Gastrocnemius medialis (tissue), 4 donors: ENCODE data around the gene SCAANT1. TPM values are rescaled to one million over a fixed set of nuclear protein-coding genes. Genes with fewer than 3 reads are reported as not detected.

Source experiments
- ATAC-seq, 2 donors: fragments of 150-250 bp; one replicate each; pipeline ENCODE4 v1.9.1; 2016
- DNase-seq, 2 donors: peaks; one replicate each; pipeline ENCODE4 v3.0.0-alpha.2; 2019
- H3K27ac ChIP-seq, 4 donors: fragments of 200-600 bp; sonication (generic); 1 replicate in 1 of 4; 2 replicates in 3 of 4; pipeline ENCODE4 v1.5.1; 2016 to 2018; ENCODE audit warnings: mild to moderate bottlenecking in 2 of 4, moderate library complexity in 1 of 4
- H3K27me3 ChIP-seq, 3 donors: fragments of 200-600 bp; sonication (generic) in 2 of 3; 1 replicate in 1 of 3; 2 replicates in 2 of 3; pipeline versions ENCODE4 v1.5.1 to v1.6.0; 2016 to 2019; ENCODE audit warnings: mild to moderate bottlenecking in 1 of 3, moderate library complexity in 1 of 3
- H3K36me3 ChIP-seq, 2 donors: fragments of 200-600 bp; sonication (generic) in 1 of 2; one replicate each; pipeline ENCODE4 v1.5.1; 2017 to 2018
- H3K4me1 ChIP-seq, 2 donors: fragments of 200-600 bp; sonication (generic) in 1 of 2; one replicate each; pipeline ENCODE4 v1.5.1; 2016 to 2017; ENCODE audit warnings: mild to moderate bottlenecking in 2 of 2
- H3K4me3 ChIP-seq, 4 donors: fragments of 200-600 bp; sonication (generic) in 3 of 4; 1 replicate in 1 of 4; 2 replicates in 3 of 4; pipeline ENCODE4 v1.5.1; 2016 to 2019; ENCODE audit warnings: mild to moderate bottlenecking in 2 of 4
- H3K9me3 ChIP-seq, 3 donors: fragments of 200-600 bp; sonication (generic) in 2 of 3; 1 replicate in 1 of 3; 2 replicates in 2 of 3; pipeline ENCODE4 v1.5.1; 2016 to 2019
- POLR2A ChIP-seq, 2 donors: fragments of 450-650 bp; IDR thresholded peaks; one replicate each; pipeline ENCODE4 v1.6.1; 2017; ENCODE audit warnings: antibody characterized with exemption in 2 of 2, mild to moderate bottlenecking in 2 of 2, moderate library complexity in 2 of 2
- in situ Hi-C, 4 donors: fragments of 200-750 bp; cut with MboI; loops; one replicate each; pipeline versions ENCODE4 v1.15.0 to v1.8.0; 2017; ENCODE audit warnings: low sequenced_read_pairs in 4 of 4
- intact Hi-C: fragments of 100-400 bp; cut with DNase I; formaldehyde crosslinking; loops from one replicate; pipeline ENCODE4 v1.15.1; 2023; ENCODE audit warnings: low total_unique reads
- total RNA-seq, 4 donors: library from RNA; depleted of rRNA; stranded (reverse); fragments of >200 nt; gene quantifications; one replicate each; pipeline versions ENCODE4 v1.1.0 to v1.2.3, GENCODE V29; 2016
- TF ChIP-seq, protein P1 (sequence below), 5 experiments: fragments of 450-650 bp in 3 of 5; fragments of 200-600 bp in 2 of 5; sonication (generic) in 2 of 5; IDR thresholded peaks in 4 of 5; conservative IDR thresholded peaks in 1 of 5; 1 replicate in 4 of 5; 2 replicates in 1 of 5; pipeline ENCODE4 v1.5.1; 2016 to 2019; ENCODE audit warnings: antibody characterized with exemption in 5 of 5, mild to moderate bottlenecking in 3 of 5, moderate library complexity in 3 of 5

The SCAANT1 gene
- total RNA-seq, 4 donors from 2014 or later, result not detected

DNA sequence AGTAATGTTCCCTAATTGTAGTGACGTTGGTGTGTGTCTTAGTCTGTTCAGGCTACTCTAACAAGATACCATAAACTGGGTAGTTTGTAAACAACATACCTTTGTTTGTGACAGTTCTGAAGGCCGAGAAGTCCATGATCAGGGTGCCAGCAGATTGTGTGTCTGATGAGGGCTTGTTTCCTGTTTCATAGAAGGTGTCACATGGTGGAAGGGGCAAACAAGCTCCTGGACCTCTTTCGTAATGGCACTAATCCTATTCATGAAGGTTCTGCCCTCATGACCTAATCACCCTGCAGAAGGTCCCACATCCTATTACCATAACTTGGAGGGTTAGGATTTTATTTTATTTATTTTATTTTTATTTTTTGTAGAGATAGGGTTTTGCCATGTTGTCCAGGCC, 37.4 kb downstream of the SCAANT1 start:
- Histone ChIP-seq H3K9me3 (no peaks in the 10 kb centered on the region), H3K27ac (no peak overlapping the region), H3K4me1 (peaks cover 38 to 59% of the 10 kb centered on the region in 2 donors), H3K36me3 (no peaks in the 10 kb centered on the region), H3K27me3 (no peaks in the 10 kb centered on the region), H3K4me3 (no peak overlapping the region)
- intact Hi-C loops (no loop called here), in situ Hi-C loops (no loop called here)
- ATAC-seq (no peak), DNase-seq (no peak)
- TF ChIP-seq, protein P1, sequence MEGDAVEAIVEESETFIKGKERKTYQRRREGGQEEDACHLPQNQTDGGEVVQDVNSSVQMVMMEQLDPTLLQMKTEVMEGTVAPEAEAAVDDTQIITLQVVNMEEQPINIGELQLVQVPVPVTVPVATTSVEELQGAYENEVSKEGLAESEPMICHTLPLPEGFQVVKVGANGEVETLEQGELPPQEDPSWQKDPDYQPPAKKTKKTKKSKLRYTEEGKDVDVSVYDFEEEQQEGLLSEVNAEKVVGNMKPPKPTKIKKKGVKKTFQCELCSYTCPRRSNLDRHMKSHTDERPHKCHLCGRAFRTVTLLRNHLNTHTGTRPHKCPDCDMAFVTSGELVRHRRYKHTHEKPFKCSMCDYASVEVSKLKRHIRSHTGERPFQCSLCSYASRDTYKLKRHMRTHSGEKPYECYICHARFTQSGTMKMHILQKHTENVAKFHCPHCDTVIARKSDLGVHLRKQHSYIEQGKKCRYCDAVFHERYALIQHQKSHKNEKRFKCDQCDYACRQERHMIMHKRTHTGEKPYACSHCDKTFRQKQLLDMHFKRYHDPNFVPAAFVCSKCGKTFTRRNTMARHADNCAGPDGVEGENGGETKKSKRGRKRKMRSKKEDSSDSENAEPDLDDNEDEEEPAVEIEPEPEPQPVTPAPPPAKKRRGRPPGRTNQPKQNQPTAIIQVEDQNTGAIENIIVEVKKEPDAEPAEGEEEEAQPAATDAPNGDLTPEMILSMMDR (IDR thresholded peaks at IDR 0.05 in 4 of 5, conservative IDR thresholded peaks at IDR 0.05 in 1 of 5), result no peak
- TF ChIP-seq POLR2A (IDR thresholded peaks at IDR 0.05), result no peak

DNA sequence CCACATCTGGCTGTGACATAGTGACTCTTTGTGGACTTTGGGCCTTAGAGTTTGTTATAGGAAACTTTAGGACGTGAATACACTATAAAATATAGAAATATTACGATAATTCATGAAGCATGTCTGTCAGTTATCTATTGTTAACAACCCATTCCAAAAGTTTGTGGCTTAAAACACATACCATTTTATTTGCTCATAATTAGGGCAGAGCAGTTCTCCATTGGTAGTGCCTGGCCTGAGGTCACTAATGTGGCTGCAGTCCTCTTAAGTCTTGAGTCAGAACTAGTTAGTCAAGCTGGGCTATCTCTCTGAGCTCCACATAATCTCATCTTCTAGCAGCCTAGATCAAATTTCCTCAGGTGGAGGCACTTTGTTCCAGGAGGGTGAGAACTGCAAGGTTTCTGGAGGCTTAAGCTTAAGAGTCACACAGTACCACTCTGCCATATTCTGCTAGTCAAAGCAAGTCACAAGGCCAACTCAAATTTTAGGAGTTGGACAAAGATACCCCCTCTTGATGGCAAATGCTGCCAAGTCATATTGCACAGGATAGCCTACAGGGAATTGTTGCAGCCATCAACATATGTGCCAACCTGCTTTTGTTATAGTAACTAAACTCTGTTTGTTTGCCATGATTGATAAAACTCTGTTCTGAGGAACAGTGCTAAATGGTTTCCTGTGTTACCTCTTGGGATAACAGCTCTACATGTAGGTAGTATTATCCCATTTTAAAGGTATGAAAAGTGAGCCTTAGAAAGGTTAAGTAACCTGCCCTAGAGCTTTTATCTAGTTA, 39.9 kb downstream of the SCAANT1 start:
- Histone ChIP-seq H3K36me3 (no peaks in the 10 kb centered on the region), H3K9me3 (no peaks in the 10 kb centered on the region), H3K27ac (no peak overlapping the region), H3K27me3 (no peaks in the 10 kb centered on the region), H3K4me3 (no peak overlapping the region), H3K4me1 (peaks cover 27 to 50% of the 10 kb centered on the region in 2 donors)
- intact Hi-C loops (no loop called here), in situ Hi-C loops (no loop called here)
- DNase-seq (no peak), ATAC-seq (peak in 1 of 2 donors; percentile 18)
- TF ChIP-seq, protein P1 (IDR thresholded peaks at IDR 0.05 in 4 of 5, conservative IDR thresholded peaks at IDR 0.05 in 1 of 5), result no peak
- no peak for TF ChIP-seq POLR2A (IDR thresholded peaks at IDR 0.05)

DNA sequence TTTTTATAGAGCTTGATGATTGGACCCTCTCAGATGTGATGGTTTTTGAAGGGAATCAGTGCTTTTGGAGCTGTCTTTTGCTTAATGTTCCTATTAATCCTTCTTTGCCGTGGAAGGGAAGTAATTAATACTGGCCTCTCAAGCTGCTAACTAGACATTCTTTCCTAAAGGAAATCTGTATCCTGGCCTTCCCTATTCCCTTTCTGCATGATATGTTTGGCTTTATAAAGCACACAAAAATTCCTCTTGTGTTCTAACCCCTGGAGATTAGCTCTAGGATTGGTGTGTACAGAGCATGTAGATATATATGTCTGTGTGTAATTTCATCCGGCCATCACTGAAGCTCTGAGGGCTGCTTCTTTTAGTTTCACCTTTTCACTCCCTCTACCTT, 41.6 kb downstream of the SCAANT1 start:
- H3K4me3 ChIP-seq, result no peak overlapping the region
- no peaks in the 10 kb centered on the region for H3K27me3 ChIP-seq
- TF ChIP-seq, protein P1 (IDR thresholded peaks at IDR 0.05 in 4 of 5, conservative IDR thresholded peaks at IDR 0.05 in 1 of 5), result no peak
- no peak for TF ChIP-seq POLR2A (IDR thresholded peaks at IDR 0.05)
- no peak overlapping the region for H3K27ac ChIP-seq
- H3K4me1 ChIP-seq, result peaks cover 19 to 33% of the 10 kb centered on the region in 2 donors
- no peaks in the 10 kb centered on the region for H3K36me3 ChIP-seq
- intact Hi-C loops, result no loop called here
- in situ Hi-C loops, result no loop called here
- H3K9me3 ChIP-seq, result no peaks in the 10 kb centered on the region
- DNase-seq (no peak), ATAC-seq (peak in 1 of 2 donors; percentile 27)

GRCh38 chr3:63869940-63870614, 42.1 kb downstream of the SCAANT1 start:
- intact Hi-C loops, result loop anchor here (10.0 kb wide), 1 partner anchor 125 kb away; no protein-coding TSS in a partner anchor
- Histone ChIP-seq H3K9me3 (no peaks in the 10 kb centered on the region), H3K4me3 (no peak overlapping the region), H3K27me3 (no peaks in the 10 kb centered on the region), H3K27ac (no peak overlapping the region), H3K4me1 (peaks cover 15 to 28% of the 10 kb centered on the region in 2 donors), H3K36me3 (no peaks in the 10 kb centered on the region)
- in situ Hi-C loops, result loop anchor here in 1 of 4 donors (5.0 kb wide), 1 partner anchor 37 kb away; no protein-coding TSS in a partner anchor
- DNase-seq (no peak), ATAC-seq (no peak)
- TF ChIP-seq, protein P1 (IDR thresholded peaks at IDR 0.05 in 4 of 5, conservative IDR thresholded peaks at IDR 0.05 in 1 of 5), result no peak
- no peak for TF ChIP-seq POLR2A (IDR thresholded peaks at IDR 0.05)
